Measurements from ENCODE around the gene ATOSA.

ATOSA gene

DNA sequence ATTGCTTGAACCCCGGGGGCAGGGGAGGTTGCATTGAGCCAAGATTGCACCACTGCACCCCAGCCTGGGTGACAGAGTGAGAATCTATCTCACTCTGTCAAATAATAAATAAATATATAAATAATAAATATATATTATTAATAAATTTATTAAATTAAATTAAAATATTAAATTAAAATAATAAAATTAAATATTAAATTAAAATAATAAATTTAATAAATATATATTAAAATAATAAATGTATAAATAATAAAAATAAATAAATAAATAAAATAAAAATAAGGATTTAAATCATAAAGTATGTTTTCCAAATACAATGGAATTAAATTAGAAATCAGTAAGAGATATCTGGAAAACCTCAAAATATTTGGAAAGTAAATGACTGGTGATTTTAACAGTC lies 43.3 kb downstream of the ATOSA start:
- TF ChIP-seq ZBTB7A (IDR thresholded peaks at IDR 0.05; ENCODE audit: low read depth), result no peak
- TF ChIP-seq, protein P1, sequence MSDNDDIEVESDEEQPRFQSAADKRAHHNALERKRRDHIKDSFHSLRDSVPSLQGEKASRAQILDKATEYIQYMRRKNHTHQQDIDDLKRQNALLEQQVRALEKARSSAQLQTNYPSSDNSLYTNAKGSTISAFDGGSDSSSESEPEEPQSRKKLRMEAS (IDR thresholded peaks at IDR 0.05), result no peak
- no peak for TF ChIP-seq TCF12 (IDR thresholded peaks at IDR 0.05; ENCODE audit: low read depth)
- no peak for TF ChIP-seq RAD21 (IDR thresholded peaks at IDR 0.05; ENCODE audit: low read depth)
- no peak for TF ChIP-seq TEAD4 (IDR thresholded peaks at IDR 0.05)
- TF ChIP-seq CREB1 (IDR thresholded peaks at IDR 0.05; ENCODE audit: low read depth), result no peak
- TF ChIP-seq YY1 (IDR thresholded peaks at IDR 0.05; ENCODE audit: low read depth), result no peak
- no peak for TF ChIP-seq EGR1 (IDR thresholded peaks at IDR 0.05)
- no peak for TF ChIP-seq REST (IDR thresholded peaks at IDR 0.05; ENCODE audit: low read depth)
- no peak for TF ChIP-seq FOXM1 (IDR thresholded peaks at IDR 0.05; ENCODE audit: borderline replicate concordance, low read depth)
- TF ChIP-seq EP300 (IDR thresholded peaks at IDR 0.05; ENCODE audit: borderline replicate concordance), result no peak
- TF ChIP-seq CEBPB (IDR thresholded peaks at IDR 0.05), result no peak
- no peak for TF ChIP-seq NFIC (IDR thresholded peaks at IDR 0.05)
- TF ChIP-seq USF1 (IDR thresholded peaks at IDR 0.05), result no peak
- no peak for TF ChIP-seq TAF1 (IDR thresholded peaks at IDR 0.05; ENCODE audit: low read depth)
